ENCODE measurements around the gene COLEC11. TPM values are rescaled to one million over a fixed set of nuclear protein-coding genes. Genes with fewer than 3 reads are reported as not detected.

COLEC11 gene
- total RNA-seq, 4 donors from 2014 or later: 3.6 to 15.9 (median 5.9) TPM

- DNase-seq (ENCODE audit: low spot score): no peak
- TF ChIP-seq, protein P1, sequence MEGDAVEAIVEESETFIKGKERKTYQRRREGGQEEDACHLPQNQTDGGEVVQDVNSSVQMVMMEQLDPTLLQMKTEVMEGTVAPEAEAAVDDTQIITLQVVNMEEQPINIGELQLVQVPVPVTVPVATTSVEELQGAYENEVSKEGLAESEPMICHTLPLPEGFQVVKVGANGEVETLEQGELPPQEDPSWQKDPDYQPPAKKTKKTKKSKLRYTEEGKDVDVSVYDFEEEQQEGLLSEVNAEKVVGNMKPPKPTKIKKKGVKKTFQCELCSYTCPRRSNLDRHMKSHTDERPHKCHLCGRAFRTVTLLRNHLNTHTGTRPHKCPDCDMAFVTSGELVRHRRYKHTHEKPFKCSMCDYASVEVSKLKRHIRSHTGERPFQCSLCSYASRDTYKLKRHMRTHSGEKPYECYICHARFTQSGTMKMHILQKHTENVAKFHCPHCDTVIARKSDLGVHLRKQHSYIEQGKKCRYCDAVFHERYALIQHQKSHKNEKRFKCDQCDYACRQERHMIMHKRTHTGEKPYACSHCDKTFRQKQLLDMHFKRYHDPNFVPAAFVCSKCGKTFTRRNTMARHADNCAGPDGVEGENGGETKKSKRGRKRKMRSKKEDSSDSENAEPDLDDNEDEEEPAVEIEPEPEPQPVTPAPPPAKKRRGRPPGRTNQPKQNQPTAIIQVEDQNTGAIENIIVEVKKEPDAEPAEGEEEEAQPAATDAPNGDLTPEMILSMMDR (IDR thresholded peaks at IDR 0.05): no peak
- no peak for ATAC-seq (ENCODE audit: low FRiP score)
These were observed 6.8 kb downstream of the COLEC11 start for GRCh38 chr2:3601561-3602271.

- TF ChIP-seq, protein P1 (IDR thresholded peaks at IDR 0.05): no peak
These were observed 7.8 kb downstream of the COLEC11 start for GRCh38 chr2:3602553-3603339.

GRCh38 chr2:3603536-3604206 is 8.8 kb downstream of the COLEC11 start:
- no peak for DNase-seq (ENCODE audit: low spot score)
- TF ChIP-seq, protein P1 (IDR thresholded peaks at IDR 0.05): no peak
- no peak for ATAC-seq (ENCODE audit: low FRiP score)

More at GRCh38 chr2:3602553-3603339, 7.8 kb downstream of the COLEC11 start:
- DNase-seq (ENCODE audit: low spot score) (no peak), ATAC-seq (ENCODE audit: low FRiP score) (no peak)

DNA sequence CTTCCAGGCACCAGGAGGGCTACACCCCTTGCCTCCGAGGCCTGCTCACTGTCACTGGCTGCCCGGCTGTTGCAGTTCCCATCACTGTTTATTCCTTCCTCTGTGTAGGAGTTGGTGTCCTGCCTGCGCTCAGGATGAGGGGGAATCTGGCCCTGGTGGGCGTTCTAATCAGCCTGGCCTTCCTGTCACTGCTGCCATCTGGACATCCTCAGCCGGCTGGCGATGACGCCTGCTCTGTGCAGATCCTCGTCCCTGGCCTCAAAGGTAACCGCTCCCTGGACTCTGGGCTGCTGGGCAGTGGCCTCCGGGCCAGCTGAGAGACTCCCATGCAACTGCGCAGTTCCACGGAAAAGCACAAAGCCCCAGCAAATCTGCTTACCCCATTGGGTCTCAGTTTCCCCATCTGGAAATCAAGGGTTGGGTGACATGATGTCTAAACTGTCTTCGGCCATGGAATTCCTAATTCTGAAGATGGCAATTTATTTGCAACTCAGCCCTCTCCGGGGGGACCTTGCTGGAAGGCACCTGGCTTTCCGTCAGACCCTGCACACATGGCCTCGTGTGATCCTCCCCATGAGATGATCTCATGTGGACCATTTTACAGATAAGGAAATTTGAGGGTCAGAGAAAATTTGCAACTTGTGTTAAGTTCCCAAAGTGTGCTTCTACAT is 9.4 kb downstream of the COLEC11 start:
- TF ChIP-seq, protein P1 (IDR thresholded peaks at IDR 0.05): no peak
- ATAC-seq (ENCODE audit: low FRiP score): no peak
- DNase-seq (ENCODE audit: low spot score): no peak

GRCh38 chr2:3604991-3605961 is 10.4 kb downstream of the COLEC11 start:
- no peak for DNase-seq (ENCODE audit: low spot score)
- no peak for ATAC-seq (ENCODE audit: low FRiP score)
- TF ChIP-seq, protein P1 (IDR thresholded peaks at IDR 0.05): no peak

GRCh38 chr2:3606028-3606369 is 11.1 kb downstream of the COLEC11 start:
- DNase-seq (ENCODE audit: low spot score) (no peak), ATAC-seq (ENCODE audit: low FRiP score) (no peak)

More at GRCh38 chr2:3606028-3606369, 11.1 kb downstream of the COLEC11 start:
- TF ChIP-seq, protein P1 (IDR thresholded peaks at IDR 0.05): no peak

Data from omental fat pad (tissue), 4 donors.